GM19463 (cell line): Measurements from ENCODE around the gene NFXL1.

Experiments used
- ATAC-seq: cut with Tn5 transposase; IDR thresholded peaks from one replicate; pipeline ENCODE4 v1.9.1; 2021; ENCODE audit warnings: mild to moderate bottlenecking, moderate library complexity; ENCODE audit not compliant: unreplicated experiment

NFXL1 gene

DNA sequence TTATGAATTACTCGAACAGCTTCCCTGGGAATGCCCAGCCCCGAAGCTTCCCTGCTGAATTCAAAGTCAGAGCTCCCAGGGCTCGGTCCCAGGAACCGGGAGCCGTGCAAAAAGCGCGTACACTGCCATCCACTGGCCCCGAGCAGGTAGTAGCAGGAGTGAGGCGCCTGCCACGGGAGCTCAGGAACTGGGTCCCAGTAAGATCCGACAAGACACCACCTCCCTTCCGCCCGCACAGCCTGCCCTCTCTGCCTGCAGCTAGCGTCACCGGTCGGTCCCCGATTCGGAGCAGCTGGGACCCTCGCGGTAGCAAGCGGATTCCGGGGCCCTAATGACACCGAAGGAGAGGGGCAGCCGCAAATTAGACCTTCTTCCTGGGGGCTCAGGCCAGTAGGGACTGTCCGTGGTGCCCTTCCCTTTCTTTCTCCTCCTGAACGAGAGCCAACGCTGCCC is 77.7 kb downstream of the NFXL1 start:
- ATAC-seq: peak; percentile 72

DNA sequence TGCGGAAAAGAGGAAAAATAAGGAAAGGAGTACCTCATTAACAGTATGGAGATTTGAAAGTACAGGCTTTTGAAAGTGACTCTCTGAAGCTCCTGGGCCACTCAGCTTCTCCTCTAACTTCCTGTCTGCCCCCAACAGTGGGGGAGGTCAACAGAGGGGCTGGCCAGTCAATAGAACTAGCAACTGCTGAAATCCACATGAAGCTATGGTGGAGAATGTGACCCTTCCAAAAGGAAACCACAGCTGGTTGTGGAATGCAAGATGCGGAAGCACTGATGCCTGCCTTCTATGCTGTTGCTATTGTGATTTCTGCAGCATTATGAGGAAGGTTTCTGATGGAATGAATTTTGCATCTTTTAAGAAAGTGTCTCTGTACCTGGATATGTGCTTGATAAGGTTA is 78.9 kb downstream of the NFXL1 start:
- ATAC-seq: no peak

DNA sequence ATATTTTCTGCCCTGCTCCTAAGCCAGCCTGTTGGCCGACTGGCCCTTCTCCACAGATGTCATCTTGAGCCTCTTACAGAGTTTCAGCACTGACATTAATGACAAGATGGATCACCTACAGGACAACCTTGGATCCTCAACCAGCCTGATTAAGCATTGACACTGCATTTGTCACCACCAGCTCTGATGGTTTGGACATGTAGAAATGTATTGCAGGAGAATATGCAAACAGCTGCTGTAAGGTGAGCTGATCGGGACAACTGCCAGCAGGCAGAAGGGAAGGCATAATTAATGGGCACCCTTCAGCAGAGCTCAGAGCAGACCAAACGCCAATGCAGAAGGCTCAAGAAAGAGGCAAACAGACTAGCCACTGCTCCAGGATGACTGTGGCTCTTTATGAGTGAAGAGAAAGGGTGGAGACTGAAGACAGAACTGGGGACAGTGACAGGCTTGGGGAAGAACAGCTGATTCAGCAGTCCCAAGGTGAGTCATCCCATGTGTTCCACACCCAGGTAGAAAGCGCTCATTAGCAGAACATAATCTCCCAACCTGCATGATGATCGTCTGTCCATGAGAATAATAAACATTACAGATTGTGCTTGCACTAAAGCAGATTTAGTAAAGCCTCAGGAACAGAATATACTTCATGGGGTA is 83.2 kb downstream of the NFXL1 start:
- ATAC-seq: no peak

DNA sequence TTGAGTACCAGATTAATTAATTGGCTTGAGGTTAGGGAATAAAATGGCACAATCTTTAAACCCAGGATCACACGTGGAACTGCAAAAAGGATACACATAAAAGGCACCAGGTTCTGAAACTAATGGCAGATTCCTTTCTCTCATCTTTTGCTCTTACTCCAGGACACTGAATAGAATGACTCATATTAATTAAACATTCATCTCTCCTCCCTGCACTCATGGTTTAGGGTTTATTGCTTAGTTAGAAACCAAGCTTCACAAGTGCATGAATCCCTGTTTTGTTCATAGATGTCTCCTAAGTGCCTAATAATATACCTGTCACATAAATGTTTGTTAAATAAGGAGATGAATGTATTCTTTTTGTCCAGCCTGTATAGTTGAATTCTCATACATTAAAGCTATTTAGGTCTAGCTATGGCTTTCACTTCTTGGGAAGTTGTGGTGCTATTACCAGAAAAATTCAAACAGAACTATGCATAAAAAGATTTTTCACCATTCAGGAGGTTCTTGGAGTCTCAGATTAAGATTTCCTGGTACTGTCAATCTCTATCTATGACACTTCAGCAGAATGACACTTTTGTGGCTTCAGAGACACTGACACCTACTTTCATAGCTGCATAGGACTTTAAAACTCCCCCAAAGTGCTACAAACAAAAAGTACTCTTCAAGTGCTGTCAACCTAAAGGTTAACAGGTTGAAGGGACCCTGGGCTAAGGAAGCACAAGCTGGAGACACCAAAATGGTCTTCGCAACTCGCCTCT is 83.9 kb downstream of the NFXL1 start:
- ATAC-seq: no peak

DNA sequence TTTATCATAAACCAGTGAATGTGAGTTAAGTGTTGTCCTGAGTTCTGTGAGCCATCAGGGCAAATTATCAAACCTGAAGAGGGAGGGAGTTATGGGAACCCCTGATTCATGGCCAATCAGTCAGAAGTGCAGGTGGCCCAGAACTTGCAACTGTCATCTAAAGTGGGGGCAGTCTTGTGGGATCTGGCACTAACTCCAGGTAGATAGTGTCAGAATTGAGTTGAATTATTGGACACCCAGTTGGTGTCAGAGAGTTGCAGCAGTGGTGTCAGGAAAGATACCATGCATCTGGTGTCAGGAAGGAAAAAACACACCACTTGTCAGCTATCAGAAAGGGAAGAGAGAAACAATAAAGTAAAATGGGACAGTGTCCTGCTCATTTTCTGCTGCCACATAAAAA is 84.9 kb downstream of the NFXL1 start:
- ATAC-seq: no peak

DNA sequence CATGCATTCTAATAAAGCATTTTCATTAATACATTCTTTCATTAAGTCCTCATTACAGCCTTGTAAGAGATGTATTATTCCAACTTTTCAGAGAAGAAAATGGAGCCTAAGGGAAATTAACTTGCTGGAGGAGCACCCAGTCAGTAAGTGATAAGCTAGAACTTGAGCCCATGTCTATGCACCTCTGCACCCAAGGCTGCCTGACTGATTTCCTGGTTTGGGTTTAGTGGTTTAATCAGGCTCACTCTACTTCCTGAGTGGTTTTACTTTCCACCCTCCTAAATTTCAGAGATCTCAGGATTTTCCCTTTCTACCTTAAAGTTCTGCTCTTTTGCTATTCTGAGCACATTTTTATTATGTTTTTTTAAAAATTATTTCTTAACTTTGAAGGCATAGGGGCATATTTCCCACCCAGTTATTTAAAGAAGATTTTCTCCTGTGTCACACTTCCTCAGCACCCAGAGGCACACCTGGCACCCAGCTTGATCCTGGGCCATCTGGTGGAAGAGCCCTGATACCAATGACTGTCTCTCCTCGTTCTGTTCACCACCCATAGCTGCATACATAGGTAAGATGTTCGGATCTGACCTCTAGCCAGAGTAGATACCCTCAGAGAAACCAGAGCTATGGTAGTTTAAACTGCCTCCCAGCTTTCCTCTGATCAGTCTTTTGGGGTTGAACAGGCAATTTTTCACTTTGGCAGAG is 86.9 kb downstream of the NFXL1 start:
- ATAC-seq: no peak

DNA sequence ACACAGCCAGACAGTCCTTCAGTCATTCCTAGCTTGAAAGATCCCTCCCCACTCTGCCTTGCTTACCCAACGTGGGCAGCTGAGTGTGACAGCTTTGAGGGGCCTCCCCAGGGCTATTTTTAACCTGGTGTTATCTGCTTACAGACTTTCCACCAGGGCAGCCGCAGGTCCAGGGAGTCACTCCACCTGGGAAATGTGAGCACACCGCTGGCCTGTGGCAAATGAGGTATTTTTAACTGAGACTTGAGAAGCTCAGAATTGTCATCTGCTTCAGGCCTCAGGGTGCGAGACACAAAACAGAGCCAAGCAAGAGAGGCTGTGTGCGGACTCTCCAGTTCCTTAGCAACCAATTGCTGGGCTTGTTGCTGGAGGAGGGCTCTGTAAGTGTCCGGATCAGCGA is 89.5 kb downstream of the NFXL1 start:
- ATAC-seq: no peak

DNA sequence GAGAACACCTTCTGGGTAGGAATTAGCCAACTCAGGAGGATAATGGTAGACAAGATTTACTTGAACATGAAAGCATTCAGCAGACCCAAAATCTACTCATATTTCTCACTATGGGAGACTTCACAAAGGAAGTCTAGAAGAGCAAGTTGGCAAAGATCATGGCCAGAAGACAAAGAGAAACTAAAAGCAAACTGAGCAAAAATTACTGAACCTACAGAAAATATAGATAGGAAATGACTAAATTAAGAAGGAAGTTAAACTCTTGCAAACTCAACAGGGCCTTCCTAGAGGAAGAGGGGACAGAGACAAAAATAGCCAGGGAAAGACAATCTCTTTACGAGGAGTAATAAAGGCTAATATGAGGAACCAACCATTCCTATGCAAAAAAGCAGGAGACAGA is 95.2 kb downstream of the NFXL1 start:
- ATAC-seq: no peak

DNA sequence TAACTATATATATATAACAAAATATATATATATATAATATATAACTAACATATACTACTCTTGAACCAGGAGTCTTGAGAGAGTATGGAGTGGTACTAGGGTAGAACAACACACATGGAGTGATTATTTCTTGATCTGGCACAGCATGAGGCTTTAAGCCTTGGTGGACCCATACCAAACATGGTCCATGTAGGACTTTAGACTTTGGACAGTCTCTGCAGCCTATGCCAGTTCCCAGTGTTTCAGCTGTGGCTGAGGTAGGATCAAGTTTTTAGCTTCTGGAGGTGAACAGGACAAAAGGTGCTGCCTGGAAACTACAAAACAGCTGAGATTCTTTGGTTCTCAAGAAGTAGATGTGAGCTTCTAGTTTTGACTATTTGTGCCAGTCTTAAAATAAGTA is 97.1 kb downstream of the NFXL1 start:
- ATAC-seq: no peak

DNA sequence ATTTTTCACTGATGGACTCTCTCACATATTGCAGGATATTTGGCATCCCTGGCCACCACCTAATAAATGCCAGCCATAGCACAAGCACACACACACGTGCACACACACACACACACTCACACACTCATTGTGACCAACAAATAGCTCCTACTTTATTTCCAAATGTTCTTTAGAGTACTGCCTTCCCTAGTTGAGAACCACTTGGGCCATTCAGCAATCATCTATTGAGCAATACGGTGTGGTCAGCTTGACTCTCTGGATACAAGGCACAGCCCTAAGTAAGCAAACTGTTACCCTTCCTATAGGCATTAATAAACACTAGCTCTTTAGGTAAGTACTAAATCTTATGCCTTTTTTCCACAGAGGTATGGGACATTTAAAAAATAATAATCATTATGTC is 97.6 kb downstream of the NFXL1 start:
- no peak for ATAC-seq

DNA sequence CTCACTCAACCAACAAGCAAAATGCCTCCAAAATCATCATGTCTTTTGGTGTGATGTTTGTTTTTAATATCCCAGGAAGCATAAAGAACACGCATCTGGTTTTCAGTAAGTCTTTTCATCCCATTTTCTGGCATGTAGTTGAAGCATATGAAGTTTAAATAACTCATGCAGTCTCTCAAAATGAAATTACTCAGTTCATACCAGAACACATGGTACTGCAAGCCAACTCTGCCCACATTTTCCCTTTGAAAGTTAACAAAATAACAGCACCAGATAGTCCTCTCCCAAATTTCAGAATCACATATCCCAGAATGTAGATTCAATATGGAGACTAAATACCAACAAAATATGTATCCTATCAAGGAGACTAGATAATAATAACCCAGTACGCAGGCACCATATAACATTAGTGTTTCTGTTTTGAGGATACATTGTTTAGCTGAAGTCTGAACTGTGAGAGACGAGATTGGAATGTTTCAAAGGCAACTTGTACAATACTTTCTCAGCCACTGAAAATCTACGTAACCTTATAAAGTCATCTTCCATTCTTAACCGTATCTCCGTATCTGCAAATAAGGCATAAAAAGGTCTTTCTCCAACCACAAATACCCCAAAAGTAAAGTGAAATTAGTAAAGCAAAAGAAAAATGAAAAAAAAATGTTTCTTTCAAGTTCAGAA is 99.6 kb downstream of the NFXL1 start:
- ATAC-seq: no peak

DNA sequence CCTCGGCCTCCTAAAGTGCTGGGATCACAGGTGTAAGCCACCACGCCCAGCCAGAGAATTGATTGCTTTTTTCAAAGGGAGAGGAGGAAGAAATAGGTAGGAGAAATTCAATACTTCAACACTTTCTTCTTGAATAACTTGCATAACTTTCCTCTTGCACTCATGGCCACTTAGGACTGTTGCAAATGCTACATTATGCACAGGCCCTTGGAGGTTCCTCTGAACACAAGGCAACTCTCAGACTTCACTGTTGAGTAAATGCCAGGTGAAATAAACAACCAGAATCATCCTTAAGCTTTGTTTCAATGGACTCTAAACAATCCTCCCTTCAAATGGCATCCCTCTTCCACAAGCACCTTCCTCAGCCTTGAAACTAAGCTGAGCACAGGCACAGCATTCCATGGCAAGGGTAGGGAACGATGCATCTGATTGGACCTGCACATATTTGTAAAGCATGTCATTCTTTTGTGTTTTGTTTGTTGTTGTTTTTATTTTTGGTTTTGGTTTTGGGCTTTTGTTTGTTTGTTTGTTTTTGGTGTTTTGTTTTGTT is 104.7 kb downstream of the NFXL1 start:
- no peak for ATAC-seq

DNA sequence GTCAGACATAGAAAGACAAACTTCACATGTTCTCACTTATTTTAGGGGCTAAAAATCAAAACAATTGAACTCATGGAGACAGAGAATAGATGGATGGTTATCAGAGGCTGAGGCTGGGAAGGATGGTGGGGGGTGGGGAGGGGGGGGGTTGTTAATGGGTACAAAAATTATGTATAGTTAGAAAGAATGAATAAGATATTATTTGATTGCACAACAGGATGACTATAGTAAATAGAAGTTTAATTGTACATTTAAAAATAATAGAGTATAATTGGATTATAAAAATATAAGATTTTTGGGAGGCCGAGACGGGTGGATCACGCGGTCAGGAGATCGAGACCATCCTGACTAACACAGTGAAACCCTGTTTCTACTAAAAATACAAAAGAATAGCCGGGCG is 109.8 kb downstream of the NFXL1 start:
- ATAC-seq: no peak

DNA sequence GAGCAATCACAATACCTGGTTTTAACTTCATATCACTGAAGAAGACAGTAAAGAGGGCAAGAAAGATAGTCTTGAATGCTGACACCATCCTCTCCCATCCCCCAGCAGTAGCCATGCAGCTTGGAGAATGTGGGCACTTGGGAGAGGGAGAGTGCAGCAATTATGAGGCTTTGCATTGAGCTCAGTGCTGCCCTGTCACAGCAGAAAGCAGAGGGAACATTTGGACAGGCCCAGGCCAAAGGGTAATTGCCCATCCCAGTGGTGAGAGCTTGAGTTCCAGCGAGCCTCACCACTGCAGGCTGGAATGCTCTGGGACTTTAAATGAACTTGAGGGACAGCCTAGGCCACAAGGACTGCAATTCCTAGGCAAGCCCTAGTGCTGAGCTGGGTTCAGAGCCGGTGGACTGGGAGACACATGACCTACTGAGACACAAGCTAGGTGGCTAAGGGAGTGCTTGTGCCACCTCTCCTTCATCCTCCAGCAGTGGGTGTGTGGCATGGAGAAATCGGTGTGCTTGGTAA is 112.8 kb downstream of the NFXL1 start:
- ATAC-seq: no peak

DNA sequence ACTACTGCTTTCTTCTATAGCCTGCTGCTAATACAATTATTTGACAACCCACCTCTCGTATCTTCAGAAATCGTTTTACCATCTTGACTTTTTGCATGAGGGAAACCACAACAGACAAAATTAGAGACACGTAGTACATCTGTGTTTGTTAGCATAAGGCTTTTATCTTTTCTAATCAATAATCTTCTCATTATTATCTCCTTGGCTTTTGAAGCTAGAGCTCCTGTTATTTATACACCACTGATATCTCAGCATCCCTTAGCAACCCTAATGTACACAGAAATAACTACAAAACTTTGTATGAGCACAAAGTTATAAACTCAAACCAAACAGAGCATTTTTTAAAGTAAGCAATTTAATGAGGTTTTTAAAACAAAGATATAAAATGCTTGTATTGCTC is 116.2 kb downstream of the NFXL1 start:
- no peak for ATAC-seq
